ENCODE results near the gene PCK2.

The PCK2 gene

GRCh38 chr14:24115422-24116127 lies 21.5 kb downstream of the PCK2 start:
- DNase-seq (ENCODE audit: low read depth), result no peak

- DNase-seq (ENCODE audit: low read depth), result no peak
Measured at GRCh38 chr14:24116128-24116814, 22.2 kb downstream of the PCK2 start.

GRCh38 chr14:24117179-24117578 lies 23.1 kb downstream of the PCK2 start:
- no peak for DNase-seq (ENCODE audit: low read depth)

DNA sequence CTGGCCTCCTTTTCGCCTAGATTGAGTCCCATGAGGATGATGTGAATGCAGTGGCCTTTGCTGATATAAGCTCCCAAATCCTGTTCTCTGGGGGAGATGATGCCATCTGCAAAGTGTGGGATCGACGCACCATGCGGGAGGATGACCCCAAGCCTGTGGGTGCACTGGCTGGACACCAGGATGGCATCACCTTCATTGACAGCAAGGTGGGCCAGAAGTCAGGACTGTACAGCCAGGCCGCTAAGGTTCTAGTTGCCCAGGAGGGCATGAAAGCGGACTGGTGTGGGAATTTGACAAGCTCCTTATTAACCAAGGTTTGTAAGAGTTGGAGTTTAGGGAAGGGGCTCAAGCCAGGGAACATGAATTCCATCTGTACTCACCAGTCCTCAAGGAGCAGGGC lies 25.6 kb downstream of the PCK2 start:
- no peak for DNase-seq (ENCODE audit: low read depth)

DNA sequence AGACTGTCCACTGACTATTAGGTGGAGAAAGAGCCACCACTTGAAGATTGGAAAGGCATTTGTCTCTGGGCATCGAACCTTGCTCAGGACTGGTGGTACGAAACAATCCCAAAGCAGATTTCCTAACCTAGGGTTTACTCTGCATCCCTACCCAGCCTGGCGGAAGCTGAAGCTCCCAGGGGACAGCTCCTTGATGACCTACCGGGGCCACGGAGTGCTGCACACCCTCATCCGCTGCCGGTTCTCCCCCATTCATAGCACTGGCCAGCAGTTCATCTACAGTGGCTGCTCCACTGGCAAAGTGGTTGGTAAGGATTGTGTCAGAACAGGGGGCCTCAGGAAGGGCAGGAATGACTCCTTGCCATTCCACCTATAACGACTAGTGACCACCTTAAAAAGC lies 27.1 kb downstream of the PCK2 start:
- no peak for DNase-seq (ENCODE audit: low read depth)

DNA sequence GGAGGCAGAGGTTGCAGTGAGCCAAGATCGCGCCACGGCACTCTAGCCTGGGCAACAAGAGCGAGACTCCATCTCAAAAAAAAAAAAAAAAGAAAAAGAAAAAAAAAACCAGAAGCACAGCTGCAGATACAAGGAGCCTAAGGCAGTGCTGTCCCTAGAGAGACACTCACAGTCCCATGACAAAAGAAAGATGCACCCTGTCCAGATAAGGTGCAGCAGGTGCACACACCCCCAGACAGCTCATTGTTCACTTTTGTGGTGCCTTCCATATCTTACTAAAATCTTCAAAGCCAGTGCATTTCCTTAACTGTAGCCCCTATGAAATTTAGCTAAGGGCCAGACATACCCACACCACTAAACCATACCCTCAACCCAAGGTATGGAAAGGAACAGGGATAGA lies 28.3 kb downstream of the PCK2 start:
- no peak for DNase-seq (ENCODE audit: low read depth)

DNA sequence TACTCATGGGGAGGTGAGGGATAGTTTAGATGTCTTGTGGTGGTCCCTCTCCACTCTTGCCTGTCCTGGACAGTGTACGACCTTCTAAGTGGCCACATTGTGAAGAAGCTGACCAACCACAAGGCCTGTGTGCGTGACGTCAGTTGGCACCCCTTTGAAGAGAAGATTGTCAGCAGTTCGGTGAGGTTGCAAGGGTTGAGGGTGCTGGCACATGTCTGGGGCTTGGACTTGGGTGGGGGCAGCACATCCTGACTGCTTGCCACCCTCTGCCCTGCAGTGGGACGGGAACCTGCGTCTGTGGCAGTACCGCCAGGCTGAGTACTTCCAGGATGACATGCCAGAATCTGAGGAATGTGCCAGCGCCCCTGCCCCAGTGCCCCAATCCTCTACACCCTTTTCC lies 28.8 kb downstream of the PCK2 start:
- DNase-seq (ENCODE audit: low read depth), result no peak

DNA sequence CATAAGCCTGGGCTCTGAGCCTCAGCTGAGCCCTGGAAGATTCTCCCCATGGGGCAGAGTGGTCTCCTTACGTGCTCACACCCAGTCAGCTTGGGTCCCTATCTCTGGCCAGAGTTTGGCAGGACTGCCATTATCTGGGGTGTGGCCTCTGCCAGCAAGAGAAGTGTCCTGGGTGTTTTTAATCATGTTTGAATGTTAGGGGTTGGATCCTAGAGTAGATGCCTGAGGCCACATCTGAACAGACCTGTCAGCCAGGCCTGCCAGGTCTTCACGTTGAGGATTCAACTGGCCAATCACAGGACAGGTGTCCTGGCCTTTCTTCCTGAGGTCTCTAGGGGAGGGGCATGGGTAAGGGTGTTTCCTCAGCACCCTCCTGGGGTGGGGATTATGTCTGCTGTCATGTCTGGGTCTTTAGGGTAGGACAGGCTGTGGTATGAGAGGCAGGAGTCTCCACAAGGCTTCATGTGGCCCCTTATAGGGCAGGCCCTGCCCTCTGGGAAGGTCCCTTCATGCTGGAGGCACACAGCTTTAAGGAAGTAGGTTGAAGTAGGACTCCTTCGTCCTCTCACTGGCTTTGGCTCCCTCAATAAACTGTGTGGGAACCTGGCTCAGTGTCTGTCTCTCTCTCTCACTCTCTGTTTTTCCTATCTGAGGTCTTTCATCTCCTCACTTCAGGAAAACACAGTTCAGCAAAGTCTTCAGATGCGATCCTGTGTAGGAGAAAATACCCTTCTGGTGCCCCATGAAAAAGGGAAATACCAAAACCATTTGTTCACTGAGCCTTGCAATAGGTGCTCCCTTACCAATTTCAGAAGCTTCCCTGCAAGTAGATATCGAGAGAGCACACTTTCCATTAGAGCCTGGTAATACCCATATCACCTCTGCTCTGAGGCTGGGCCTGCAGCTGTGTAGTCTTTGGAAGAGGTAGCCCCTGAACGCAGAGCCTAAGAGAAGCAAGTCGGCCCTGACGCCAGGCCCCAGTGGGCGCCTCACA lies 29.6 kb downstream of the PCK2 start:
- DNase-seq (ENCODE audit: low read depth), result no peak

DNA sequence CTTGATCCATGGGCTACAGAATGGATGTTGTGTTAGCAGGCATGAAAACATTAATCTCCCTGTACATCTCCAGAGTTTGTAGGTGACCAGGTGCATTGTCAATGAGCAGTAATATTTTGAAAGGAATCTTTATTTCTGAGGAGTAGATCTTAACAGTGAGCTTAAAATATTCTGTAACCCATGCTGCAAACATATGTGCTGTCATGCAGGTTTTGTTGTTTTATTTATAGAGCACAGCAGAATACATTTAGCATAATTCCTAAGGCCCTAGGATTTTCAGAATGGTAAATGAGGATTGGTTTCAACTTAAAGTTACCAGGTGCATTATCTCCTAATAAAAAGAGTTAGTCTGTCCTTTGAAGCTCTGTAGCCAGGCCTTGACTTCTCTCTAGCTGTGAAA lies 32.8 kb downstream of the PCK2 start:
- DNase-seq (ENCODE audit: low read depth), result no peak

- DNase-seq (ENCODE audit: low read depth), result no peak
Measured at GRCh38 chr14:24127673-24128072, 33.6 kb downstream of the PCK2 start.

DNA sequence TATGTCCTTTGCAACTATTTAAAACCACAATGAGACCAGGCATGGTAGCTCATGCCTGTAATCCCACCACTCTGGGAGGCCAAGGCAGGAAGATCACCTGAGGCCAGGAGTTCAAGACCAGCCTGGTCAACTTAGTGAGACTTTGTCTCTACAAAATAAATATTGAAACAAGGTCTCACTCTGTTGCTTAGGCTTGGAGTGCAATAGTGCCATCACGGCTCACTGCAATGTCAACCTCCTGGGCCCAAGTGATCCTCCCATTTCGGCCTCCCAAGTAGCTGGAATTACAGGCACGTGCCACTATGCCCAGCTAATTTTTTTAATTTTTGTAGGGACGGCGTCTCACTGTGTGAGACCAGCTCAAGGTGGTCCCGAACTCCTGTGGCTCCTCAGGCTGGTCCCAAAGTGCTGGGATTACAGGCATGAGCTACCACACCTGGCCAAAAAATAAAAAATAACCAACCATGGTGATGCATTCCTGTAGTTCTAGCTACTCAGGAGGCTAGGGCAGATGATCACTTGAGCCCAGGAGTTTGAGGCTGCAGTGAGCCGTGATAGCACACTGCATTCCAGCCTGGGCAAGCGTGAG lies 35.4 kb downstream of the PCK2 start:
- no peak for DNase-seq (ENCODE audit: low read depth)

DNA sequence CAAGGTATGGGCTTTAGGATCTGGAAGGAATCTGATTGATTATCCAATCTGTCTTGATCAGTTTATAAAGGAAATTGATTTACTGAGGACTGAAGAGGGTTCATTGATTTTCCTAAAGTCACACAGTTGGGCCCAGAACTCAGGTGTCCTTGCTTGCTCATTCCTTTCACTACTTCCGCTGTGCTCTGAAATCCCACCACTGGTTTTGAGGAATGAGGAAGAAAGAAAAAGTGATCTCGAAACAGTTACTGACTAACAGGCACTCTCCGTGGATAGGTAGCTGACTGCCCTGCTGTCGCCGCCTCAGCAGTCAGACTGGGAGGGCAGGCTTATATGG lies 36.2 kb downstream of the PCK2 start, which contains the start of gene FITM1:
TSS of gene FITM1 (plus strand) at position 280 of the 337 bp plus-strand sequence. CDS start 905 bp downstream, outside the sequence.
- DNase-seq (ENCODE audit: low read depth), result no peak

DNA sequence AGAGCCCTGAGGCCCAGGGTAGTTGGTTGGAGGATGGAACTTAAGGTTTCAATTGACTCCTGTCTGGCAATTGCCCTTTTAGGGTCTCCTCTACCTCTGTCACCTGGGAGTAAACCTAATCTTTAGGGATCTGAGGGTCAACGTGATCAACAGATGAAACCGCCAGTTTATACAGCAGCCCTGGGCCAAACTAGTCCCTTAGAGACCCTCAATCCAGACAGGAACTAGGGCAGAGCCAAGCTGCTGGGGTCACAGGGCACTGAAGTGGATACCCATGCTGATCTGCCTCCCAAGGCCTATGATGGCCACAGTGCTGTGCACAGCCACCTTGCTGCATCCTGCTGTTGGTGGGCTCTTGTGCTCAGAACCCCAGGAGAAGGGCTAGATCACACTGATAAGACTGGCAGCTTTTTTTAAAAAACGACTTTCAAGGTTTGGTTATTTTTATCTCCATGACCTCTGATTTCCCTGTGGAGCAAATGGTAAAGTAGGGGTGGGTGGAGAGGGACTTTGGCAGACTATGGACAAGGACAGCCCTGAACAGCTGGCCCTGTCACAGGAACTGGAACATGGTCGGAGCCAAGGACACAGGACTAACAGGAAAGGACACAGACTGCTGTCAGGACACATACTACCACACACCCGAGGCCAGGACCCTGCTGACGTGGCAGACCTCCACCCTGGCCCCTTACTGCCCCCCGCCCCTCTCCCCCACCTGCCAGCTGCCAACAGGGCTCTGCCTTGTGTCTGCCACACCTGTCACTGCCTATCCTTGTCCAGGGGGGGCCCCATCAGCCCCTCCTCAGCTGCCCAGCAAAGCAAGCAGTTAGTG lies 36.8 kb downstream of the PCK2 start:
- no peak for DNase-seq (ENCODE audit: low read depth)

- no peak for DNase-seq (ENCODE audit: low read depth)
Measured at GRCh38 chr14:24131549-24131966, 37.4 kb downstream of the PCK2 start.

- DNase-seq (ENCODE audit: low read depth), result no peak
Measured at GRCh38 chr14:24132061-24132685, 38.1 kb downstream of the PCK2 start.

DNA sequence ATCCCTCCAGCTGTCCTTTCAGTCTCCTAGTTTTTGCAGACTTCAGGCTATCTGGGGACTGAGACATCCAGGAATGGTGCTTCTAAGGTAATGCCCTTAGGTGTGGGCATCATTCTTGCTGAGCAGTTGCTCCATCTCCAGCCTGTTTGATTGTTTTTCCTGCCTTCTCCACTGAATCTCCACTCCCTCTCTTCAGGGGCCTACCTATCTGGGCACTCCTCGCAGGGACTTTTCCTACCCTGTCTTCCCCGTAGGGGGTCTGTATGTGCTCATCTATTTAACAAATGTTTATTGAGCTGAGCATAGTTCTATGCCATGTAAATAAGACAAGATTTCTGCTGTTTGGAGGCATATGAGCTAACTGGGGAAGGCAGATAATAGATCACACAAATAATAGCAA lies 38.9 kb downstream of the PCK2 start:
- no peak for DNase-seq (ENCODE audit: low read depth)

GRCh38 chr14:24133735-24134134 lies 39.6 kb downstream of the PCK2 start:
- no peak for DNase-seq (ENCODE audit: low read depth)

GRCh38 chr14:24135584-24135833 lies 41.4 kb downstream of the PCK2 start:
- no peak for DNase-seq (ENCODE audit: low read depth)

- DNase-seq (ENCODE audit: low read depth), result peak; percentile 83
Measured at GRCh38 chr14:24135834-24136683, 41.9 kb downstream of the PCK2 start, which contains the start of gene PSME1. Gene PSME1 (plus strand): TSS chr14:24136194. CDS start chr14:24136263, 69 bp downstream.
